Left ventricle myocardium inferior (tissue), 1 donor: ENCODE results near the gene RAB6B. TPM values are rescaled to one million over a fixed set of nuclear protein-coding genes. Genes with fewer than 3 reads are reported as not detected.
"Not testable (repeated sequence)": the region's sequence is repeated elsewhere in the genome, so short reads cannot be mapped to it uniquely, and the experiment has no call there.

Experiments used
- DNase-seq: peaks from one replicate; pipeline ENCODE4 v3.0.0-alpha.2; 2020
- H3K27ac ChIP-seq: fragments of 200-600 bp; replicated peaks from 2 replicates; pipeline ENCODE4 v1.8.0; 2021
- H3K27me3 ChIP-seq: fragments of 200-600 bp; 2 replicates; pipeline ENCODE4 v1.8.0; 2021; ENCODE audit warnings: low read depth
- H3K36me3 ChIP-seq: fragments of 200-600 bp; 2 replicates; pipeline ENCODE4 v1.8.0; 2021
- H3K4me1 ChIP-seq: fragments of 200-600 bp; 2 replicates; pipeline ENCODE4 v1.8.0; 2021
- H3K4me3 ChIP-seq: fragments of 200-600 bp; 2 replicates; pipeline ENCODE4 v1.8.0; 2021; ENCODE audit warnings: mild to moderate bottlenecking, moderate library complexity
- H3K9me3 ChIP-seq: fragments of 200-600 bp; replicated peaks from 2 replicates; pipeline ENCODE4 v1.8.0; 2021
- intact Hi-C: fragments of 100-400 bp; cut with micrococcal nuclease; formaldehyde crosslinking; loops from one replicate; pipeline ENCODE4 v1.11.0; 2022
- total RNA-seq: library from RNA; stranded (reverse); fragmentation: NEBNext Ultra II Directional; extraction: Animal tissue kit (Norgen Biotek cat#: 25700); gene quantifications from one replicate; pipeline ENCODE4 v1.2.1, GENCODE V29; 2021
- TF ChIP-seq, protein P1 (sequence below): fragments of 200-600 bp; IDR thresholded peaks from 2 replicates; pipeline ENCODE4 v1.8.0; 2021; ENCODE audit warnings: antibody characterized with exemption, mild to moderate bottlenecking, borderline replicate concordance
- donor health status: DM: no; HTN: yes; CAD: no; lungs with severe emphysema.

Gene RAB6B
- total RNA-seq, 1 donor from 2014 or later, result 59.1 TPM

GRCh38 chr3:133782454-133782853, 113.2 kb downstream of the RAB6B start:
- Histone ChIP-seq H3K4me1 (no peaks in the 10 kb centered on the region), H3K27me3 (peaks cover 41% of the 10 kb centered on the region), H3K27ac (no peak overlapping the region), H3K36me3 (no peaks in the 10 kb centered on the region), H3K9me3 (no peaks in the 10 kb centered on the region), H3K4me3 (no peak overlapping the region)
- intact Hi-C loops, result no loop called here
- DNase-seq, result no peak
- TF ChIP-seq, protein P1, sequence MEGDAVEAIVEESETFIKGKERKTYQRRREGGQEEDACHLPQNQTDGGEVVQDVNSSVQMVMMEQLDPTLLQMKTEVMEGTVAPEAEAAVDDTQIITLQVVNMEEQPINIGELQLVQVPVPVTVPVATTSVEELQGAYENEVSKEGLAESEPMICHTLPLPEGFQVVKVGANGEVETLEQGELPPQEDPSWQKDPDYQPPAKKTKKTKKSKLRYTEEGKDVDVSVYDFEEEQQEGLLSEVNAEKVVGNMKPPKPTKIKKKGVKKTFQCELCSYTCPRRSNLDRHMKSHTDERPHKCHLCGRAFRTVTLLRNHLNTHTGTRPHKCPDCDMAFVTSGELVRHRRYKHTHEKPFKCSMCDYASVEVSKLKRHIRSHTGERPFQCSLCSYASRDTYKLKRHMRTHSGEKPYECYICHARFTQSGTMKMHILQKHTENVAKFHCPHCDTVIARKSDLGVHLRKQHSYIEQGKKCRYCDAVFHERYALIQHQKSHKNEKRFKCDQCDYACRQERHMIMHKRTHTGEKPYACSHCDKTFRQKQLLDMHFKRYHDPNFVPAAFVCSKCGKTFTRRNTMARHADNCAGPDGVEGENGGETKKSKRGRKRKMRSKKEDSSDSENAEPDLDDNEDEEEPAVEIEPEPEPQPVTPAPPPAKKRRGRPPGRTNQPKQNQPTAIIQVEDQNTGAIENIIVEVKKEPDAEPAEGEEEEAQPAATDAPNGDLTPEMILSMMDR, result no peak

DNA sequence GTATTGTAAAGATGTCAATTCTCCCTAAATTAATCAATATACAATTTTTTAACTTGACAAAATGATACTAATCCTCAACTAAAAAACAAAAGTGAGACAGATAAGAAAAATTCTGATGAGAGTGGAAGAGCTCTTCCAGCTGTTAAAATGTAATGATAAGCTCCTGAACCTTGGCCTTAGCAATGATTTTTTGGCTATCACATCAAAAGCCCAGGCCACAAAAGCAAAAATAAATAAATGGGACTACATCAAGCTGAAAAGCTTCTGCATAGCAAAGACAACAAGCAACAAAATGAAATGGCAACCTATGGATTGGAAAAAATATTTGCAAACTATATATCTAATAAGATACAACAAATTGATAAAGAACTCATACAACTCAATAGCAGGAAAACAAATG, 114.1 kb downstream of the RAB6B start:
- H3K9me3 ChIP-seq, result no peaks in the 10 kb centered on the region
- DNase-seq, result no peak
- H3K27ac ChIP-seq, result no peak overlapping the region
- TF ChIP-seq, protein P1, result no peak
- H3K4me1 ChIP-seq, result no peaks in the 10 kb centered on the region
- intact Hi-C loops, result no loop called here
- no peak overlapping the region for H3K4me3 ChIP-seq
- no peaks in the 10 kb centered on the region for H3K36me3 ChIP-seq
- H3K27me3 ChIP-seq, result peaks cover 41% of the 10 kb centered on the region

DNA sequence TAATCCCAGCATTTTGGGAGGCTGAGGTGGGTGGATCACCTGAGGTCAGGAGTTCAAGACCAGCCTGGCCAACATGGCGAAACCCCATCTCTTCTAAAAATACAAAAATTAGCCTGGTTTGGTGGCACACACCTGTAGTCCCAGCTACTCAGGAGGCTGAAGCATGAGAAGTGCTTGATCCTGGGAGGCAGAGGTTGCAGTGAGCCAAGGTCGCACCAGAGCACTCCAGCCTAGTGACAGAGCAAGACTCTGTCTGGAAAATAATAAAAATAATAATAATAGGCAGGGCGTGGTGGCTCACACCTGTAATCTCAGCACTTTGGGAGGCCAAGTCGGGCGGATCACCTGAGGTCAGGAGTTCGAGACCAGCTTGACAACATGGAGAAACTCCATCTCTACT, 114.9 kb downstream of the RAB6B start:
- DNase-seq, H3K36me3 ChIP-seq, H3K27ac ChIP-seq, H3K4me3 ChIP-seq, H3K9me3 ChIP-seq, intact Hi-C loops, H3K4me1 ChIP-seq: not testable (repeated sequence)
- H3K27me3 ChIP-seq, result peaks cover 41% of the 10 kb centered on the region

GRCh38 chr3:133779626-133780203, 116.0 kb downstream of the RAB6B start:
- H3K9me3 ChIP-seq, result no peaks in the 10 kb centered on the region
- H3K27me3 ChIP-seq, result peaks cover 41% of the 10 kb centered on the region
- no peak overlapping the region for H3K4me3 ChIP-seq
- no peak for DNase-seq
- intact Hi-C loops, result no loop called here
- H3K27ac ChIP-seq, result no peak overlapping the region
- no peaks in the 10 kb centered on the region for H3K4me1 ChIP-seq
- H3K36me3 ChIP-seq, result no peaks in the 10 kb centered on the region
- TF ChIP-seq, protein P1, result no peak

DNA sequence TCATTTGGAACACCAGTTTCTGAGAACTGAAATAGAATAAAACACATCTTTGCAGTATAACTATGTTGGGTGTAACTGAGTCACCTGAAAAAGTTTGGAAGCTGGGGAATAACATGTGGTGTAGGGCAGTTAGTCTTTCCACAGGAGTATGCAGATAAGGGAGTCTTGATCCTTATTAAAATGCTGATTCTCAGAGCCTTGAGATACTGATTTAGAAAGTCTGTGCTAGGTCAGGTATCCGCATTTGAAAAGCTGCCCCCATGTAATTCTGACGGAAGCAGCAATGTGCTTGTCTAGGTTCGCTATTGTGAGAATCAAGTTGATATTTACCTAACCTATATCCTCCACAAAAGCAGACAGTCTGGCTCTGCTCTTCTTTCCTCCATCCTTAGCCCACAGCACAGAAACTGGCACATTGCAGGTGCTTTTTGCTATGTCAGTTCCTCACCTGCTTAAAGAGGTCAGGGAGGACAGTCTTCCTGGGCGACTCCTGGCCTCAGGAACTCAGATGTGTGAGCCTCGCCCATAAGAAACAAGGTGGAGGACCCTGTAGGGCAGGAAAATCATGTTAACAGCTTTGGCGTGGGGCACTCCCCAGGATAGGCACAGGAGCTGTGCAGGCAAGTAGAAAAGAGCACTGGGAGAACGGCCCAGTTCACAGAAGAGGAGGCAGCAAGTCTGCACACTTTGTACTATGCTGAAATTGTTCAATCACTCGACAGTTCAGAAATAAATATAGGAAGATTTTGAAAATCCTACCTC, 117.7 kb downstream of the RAB6B start:
- DNase-seq, result no peak
- H3K4me1 ChIP-seq, result no peaks in the 10 kb centered on the region
- no peaks in the 10 kb centered on the region for H3K36me3 ChIP-seq
- TF ChIP-seq, protein P1, result no peak
- no peaks in the 10 kb centered on the region for H3K9me3 ChIP-seq
- intact Hi-C loops, result no loop called here
- peaks cover 29% of the 10 kb centered on the region for H3K27me3 ChIP-seq
- no peak overlapping the region for H3K27ac ChIP-seq
- H3K4me3 ChIP-seq, result no peak overlapping the region

DNA sequence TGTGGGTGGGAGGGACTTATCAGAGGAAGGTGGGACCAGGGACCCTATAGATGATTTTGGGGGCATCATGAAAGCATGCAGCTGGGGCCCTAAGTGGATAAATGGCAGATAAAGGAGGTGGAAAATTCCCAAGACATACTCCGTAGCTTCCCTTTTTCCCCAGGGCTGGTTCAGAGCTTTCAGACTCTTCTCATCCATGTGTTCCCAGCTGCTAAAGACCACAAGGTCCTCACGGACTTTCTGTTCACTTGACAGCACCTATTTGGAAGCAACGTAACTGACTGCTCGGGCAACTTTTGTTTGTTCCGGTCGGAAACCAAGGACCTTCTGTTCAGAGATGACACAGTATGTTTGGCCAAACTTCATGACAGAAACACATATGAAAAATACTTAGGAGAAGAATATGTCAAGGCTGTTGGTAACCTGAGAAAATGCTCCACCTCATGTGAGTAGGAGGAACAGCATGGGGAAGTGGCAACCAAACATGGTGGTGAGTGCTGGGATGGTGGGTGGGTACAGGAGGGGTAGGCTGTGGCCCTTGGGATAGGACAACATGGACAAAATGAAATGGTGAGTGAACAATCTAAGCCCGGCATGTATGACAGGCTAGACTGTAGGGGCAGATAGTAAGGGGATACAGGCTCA, 118.8 kb downstream of the RAB6B start:
- TF ChIP-seq, protein P1, result no peak
- peaks cover 18% of the 10 kb centered on the region for H3K27me3 ChIP-seq

More for the DNA sequence above, 118.8 kb downstream of the RAB6B start:
- Histone ChIP-seq H3K9me3 (no peaks in the 10 kb centered on the region), H3K36me3 (no peaks in the 10 kb centered on the region), H3K27ac (no peak overlapping the region), H3K4me3 (no peak overlapping the region), H3K4me1 (no peaks in the 10 kb centered on the region)
- intact Hi-C loops, result no loop called here
- no peak for DNase-seq
